GM18867 (cell line): ENCODE measurements around the gene ATP1B2.
"Not testable (repeated sequence)": the region's sequence is repeated elsewhere in the genome, so short reads cannot be mapped to it uniquely, and the experiment has no call there.

Experiments used
- ATAC-seq: cut with Tn5 transposase; IDR thresholded peaks from one replicate; pipeline ENCODE4 v1.9.1; 2021; ENCODE audit warnings: mild to moderate bottlenecking, moderate library complexity; ENCODE audit not compliant: unreplicated experiment

ATP1B2 gene

DNA sequence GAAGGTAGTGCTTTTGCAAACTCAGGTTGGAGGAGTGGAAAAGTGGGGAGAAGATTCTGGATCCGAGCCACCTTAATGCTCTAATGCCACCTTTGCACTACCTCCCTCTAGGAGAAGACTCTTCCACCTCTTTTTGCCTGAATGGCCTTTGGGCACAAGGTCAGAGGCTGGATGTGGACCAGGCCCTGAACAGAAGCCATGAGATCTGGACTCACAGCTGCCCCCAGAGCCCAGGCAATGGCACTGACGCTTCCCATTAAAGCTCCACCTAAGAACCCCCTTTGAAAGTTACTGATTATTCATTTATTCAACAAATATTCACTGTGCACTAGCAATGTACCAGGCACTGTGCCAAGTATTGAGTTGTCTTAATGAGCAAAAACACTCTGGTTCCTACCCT lies 17.6 kb upstream of the ATP1B2 start:
- ATAC-seq = no peak

GRCh38 chr17:7634384-7634783 lies 16.3 kb upstream of the ATP1B2 start:
- ATAC-seq = no peak

DNA sequence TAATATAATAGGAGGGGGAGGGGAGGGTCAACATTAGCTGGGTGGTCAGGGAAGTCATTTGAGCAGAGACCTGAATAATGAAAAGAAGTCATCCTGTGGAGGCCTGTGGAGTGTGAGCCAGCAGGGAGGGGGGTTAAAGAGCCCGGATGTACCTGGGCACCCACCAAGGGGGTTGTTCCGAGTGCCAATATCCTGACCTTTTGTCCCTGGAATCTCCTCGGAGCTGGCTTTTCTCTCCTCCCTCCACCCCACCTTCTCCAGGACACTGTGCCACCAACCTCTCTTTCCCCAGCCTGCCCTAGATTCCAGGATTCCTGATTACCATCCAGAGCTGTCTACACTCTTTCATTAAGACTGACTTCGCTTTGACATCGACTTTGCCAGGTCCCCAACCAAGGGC lies 14.6 kb upstream of the ATP1B2 start:
- ATAC-seq = no peak

GRCh38 chr17:7640783-7641182 lies 9.9 kb upstream of the ATP1B2 start:
- ATAC-seq = no peak

DNA sequence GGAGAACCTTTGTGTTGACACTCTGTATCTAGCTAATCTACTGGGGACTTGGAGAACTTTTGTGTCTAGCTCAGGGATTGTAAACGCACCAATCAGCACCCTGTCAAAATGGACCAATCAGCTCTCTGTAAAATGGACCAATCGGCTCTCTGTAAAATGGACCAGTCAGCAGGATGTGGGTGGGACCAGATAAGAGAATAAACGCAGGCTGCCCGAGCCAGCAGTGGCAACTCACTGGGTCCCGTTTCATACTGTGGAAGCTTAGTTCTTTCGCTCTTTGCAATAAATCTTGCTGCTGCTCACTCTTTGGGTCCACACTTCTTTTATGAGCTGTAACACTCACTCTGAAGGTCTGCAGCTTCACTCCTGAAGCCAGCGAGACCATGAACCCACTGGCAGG lies 9.1 kb upstream of the ATP1B2 start:
- not testable (repeated sequence) for ATAC-seq

- ATAC-seq = no peak
Measured at GRCh38 chr17:7644775-7645174, 6.0 kb upstream of the ATP1B2 start.

GRCh38 chr17:7646457-7646856 lies 4.3 kb upstream of the ATP1B2 start:
- no peak for ATAC-seq

DNA sequence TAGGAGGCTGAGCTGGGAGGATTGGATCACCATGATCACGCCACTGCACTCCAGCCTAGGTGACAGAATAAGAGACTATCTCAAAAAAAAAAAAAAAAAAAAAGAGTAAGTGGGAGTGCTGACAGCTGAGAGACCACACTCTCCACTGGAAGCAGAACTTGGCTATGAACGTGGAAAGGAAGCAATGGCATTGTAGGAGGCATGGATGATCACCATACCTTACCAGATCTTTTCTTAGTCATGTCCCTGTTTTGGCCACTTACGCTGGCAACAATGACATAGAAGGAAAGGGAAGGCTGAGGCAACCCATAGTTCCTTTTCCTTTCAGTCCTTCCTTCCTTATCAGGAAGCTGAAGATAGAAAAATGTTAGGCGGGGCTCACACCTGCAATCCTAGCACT lies 3.7 kb upstream of the ATP1B2 start:
- no peak for ATAC-seq

DNA sequence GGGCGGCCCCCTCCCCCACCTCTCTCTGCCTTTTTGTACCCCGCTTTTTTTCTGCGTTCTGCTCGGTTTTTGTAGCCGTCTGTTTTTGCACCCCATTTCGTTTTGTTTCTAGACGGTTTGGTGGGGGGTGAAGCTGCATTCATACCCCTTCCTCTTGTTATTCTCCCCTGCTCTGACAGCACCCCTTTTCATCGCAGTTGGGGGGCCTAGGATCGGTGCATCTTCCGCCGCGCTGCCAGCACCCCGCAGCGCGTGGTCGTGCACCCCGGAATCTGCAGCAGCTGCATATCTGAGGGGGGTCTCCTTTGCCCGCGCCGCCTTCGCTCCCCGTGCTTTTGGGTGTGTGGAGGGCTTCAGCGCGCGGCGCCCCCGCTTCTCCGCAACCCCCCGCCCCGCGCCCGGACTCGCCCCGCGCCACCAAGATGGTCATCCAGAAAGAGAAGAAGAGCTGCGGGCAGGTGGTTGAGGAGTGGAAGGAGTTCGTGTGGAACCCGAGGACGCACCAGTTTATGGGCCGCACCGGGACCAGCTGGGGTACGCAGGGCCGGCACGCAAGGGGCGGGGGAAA lies 455 bp downstream of the ATP1B2 start:
- no peak for ATAC-seq

- ATAC-seq = no peak
Measured at GRCh38 chr17:7651665-7652387, 1.1 kb downstream of the ATP1B2 start.

- ATAC-seq = no peak
Measured at GRCh38 chr17:7652388-7653356, 1.9 kb downstream of the ATP1B2 start.

- no peak for ATAC-seq
Measured at GRCh38 chr17:7654832-7655540, 4.3 kb downstream of the ATP1B2 start.

GRCh38 chr17:7655541-7655840 lies 4.8 kb downstream of the ATP1B2 start:
- no peak for ATAC-seq

DNA sequence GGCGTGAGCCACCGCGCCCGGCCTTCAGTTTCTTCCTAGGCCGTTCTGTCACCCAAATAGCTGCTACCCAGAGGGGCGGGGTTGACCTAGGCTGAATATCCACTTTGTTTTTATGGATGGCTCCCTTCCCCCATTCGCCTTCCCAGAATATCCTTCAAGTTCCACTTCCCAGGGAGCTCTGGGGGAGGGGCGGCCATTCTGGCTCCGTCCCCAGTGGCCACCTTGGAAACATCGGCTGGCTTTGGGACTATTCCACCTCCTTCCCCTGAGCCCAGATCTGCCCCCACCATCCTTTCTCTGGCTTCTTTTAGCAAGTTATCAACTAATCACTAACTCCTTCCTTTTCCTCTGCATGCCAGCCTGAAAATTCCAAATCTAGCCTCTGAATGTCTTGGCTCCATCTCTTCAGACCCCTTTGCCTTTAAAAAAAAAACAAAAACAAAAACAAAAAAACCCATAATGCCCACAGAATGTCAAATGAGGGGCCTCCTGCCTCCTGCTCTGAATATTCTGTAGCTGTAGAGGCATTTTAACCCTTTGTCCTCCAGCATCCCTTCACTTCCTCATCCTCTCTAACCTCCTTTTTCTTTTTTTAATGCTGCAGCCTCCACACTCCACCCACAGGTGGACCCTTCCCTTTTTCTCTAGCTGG lies 6.4 kb downstream of the ATP1B2 start:
- no peak for ATAC-seq

DNA sequence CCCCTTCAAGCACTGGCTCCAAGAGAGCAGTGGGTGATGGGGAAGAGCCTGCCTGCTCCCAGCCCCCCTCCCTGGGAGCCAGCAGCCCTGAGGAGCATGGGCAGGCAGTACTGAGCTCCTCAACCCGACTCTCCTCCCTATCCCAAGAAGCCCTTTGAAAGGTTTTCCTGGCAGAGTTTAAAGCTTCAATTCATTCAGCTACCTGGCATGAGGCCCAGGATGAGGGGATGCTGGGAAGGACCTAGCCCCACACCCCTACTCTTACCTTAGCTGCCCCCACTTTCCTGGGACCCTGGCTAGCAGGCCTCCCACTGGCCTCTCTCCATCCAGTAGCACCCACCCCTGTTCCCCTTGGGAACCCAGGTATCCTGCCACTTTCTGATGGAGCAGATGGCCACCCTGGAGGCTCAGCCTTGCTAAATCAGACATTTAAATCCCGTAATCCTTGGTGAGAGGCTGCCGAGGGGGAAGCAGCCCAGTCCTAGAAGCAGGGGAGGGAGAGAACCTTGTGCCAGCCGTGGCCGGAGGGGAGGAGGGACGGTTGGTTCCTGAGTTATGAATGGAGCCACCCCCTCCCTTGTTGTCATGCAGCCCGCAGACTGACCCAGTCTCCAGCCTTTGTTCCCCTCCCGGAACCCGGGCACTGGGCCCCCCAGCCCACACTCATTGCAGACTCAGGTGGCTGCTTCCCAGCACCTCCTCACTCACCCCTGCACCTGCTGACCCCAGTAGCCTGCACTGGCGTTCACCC lies 17.1 kb downstream of the ATP1B2 start:
- no peak for ATAC-seq

GRCh38 chr17:7668482-7668881 lies 17.8 kb downstream of the ATP1B2 start:
- ATAC-seq = no peak

- ATAC-seq = no peak
Measured at GRCh38 chr17:7673239-7673638, 22.5 kb downstream of the ATP1B2 start.

- no peak for ATAC-seq
Measured at GRCh38 chr17:7674934-7675333, 24.2 kb downstream of the ATP1B2 start.

GRCh38 chr17:7676533-7676932 lies 25.8 kb downstream of the ATP1B2 start:
- ATAC-seq = no peak
